Osteocyte (in vitro differentiated cells): ENCODE data around the gene MAST1. TPM values are rescaled to one million over a fixed set of nuclear protein-coding genes. Genes with fewer than 3 reads are reported as not detected.

Experiments
- DNase-seq: peaks from one replicate; pipeline ENCODE4 v3.0.0; 2021; ENCODE audit warnings: mixed read lengths; ENCODE audit not compliant: unreplicated experiment; ENCODE audit errors: extremely low spot score
- H3K27ac Mint-ChIP-seq: one replicate; pipeline ENCODE4 v1.8.0; 2021; ENCODE audit warnings: mild to moderate bottlenecking, mixed read lengths; ENCODE audit not compliant: unreplicated experiment
- H3K27me3 Mint-ChIP-seq: one replicate; pipeline ENCODE4 v1.8.0; 2021; ENCODE audit warnings: mixed read lengths; ENCODE audit not compliant: unreplicated experiment
- H3K36me3 Mint-ChIP-seq: one replicate; pipeline ENCODE4 v1.8.0; 2021; ENCODE audit warnings: mixed read lengths; ENCODE audit not compliant: unreplicated experiment
- H3K4me1 Mint-ChIP-seq: one replicate; pipeline ENCODE4 v1.8.0; 2021; ENCODE audit warnings: mixed read lengths; ENCODE audit not compliant: unreplicated experiment
- H3K4me3 Mint-ChIP-seq: one replicate; pipeline ENCODE4 v1.8.0; 2021; ENCODE audit warnings: mild to moderate bottlenecking, moderate library complexity, mixed read lengths; ENCODE audit not compliant: unreplicated experiment
- H3K9me3 Mint-ChIP-seq: one replicate; pipeline ENCODE4 v1.8.0; 2021; ENCODE audit warnings: mixed read lengths; ENCODE audit not compliant: unreplicated experiment
- CTCF ChIP-seq: fragments of 200-600 bp; sonication (generic); IDR thresholded peaks from 2 replicates; pipeline ENCODE4 v1.5.0; 2021; ENCODE audit warnings: antibody characterized with exemption, mild to moderate bottlenecking, moderate library complexity
- total RNA-seq: library from RNA; stranded (reverse); gene quantifications from 2 replicates; pipeline ENCODE4 v1.2.1, GENCODE V29; 2021

MAST1 gene
- total RNA-seq, 1 donor from 2014 or later = 0.32 TPM

- no peak overlapping the region for H3K4me3 Mint-ChIP-seq
- peaks cover 5% of the 10 kb centered on the region for H3K4me1 Mint-ChIP-seq
- no peak overlapping the region for H3K27ac Mint-ChIP-seq
- no peak for TF ChIP-seq CTCF
- peaks cover 7% of the 10 kb centered on the region for H3K36me3 Mint-ChIP-seq
- peaks cover under 1% of the 10 kb centered on the region for H3K27me3 Mint-ChIP-seq
- DNase-seq = no peak
- H3K9me3 Mint-ChIP-seq = no peaks in the 10 kb centered on the region
These were observed 30.3 kb downstream of the MAST1 start for GRCh38 chr19:12868540-12869112.

- H3K27me3 Mint-ChIP-seq = no peaks in the 10 kb centered on the region
- H3K4me3 Mint-ChIP-seq = no peak overlapping the region
- no peak for TF ChIP-seq CTCF
- peaks cover 5% of the 10 kb centered on the region for H3K4me1 Mint-ChIP-seq
- no peaks in the 10 kb centered on the region for H3K9me3 Mint-ChIP-seq
- no peak for DNase-seq
- peaks cover 12% of the 10 kb centered on the region for H3K36me3 Mint-ChIP-seq
- no peak overlapping the region for H3K27ac Mint-ChIP-seq
These were observed 33.4 kb downstream of the MAST1 start for GRCh38 chr19:12871681-12872080.

GRCh38 chr19:12872255-12872654 lies 33.9 kb downstream of the MAST1 start:
- DNase-seq = no peak
- no peak overlapping the region for H3K27ac Mint-ChIP-seq
- no peaks in the 10 kb centered on the region for H3K27me3 Mint-ChIP-seq
- no peaks in the 10 kb centered on the region for H3K9me3 Mint-ChIP-seq
- H3K36me3 Mint-ChIP-seq = peaks cover 12% of the 10 kb centered on the region
- TF ChIP-seq CTCF = no peak
- peaks cover 2% of the 10 kb centered on the region for H3K4me1 Mint-ChIP-seq
- H3K4me3 Mint-ChIP-seq = no peak overlapping the region

GRCh38 chr19:12872941-12873890 lies 34.9 kb downstream of the MAST1 start:
- H3K27ac Mint-ChIP-seq = no peak overlapping the region
- DNase-seq = no peak
- H3K9me3 Mint-ChIP-seq = no peaks in the 10 kb centered on the region
- no peak overlapping the region for H3K4me3 Mint-ChIP-seq
- H3K4me1 Mint-ChIP-seq = no peaks in the 10 kb centered on the region
- no peak for TF ChIP-seq CTCF
- peaks cover 16% of the 10 kb centered on the region for H3K36me3 Mint-ChIP-seq
- no peaks in the 10 kb centered on the region for H3K27me3 Mint-ChIP-seq
